IPS DF 4.7 (cell line): ENCODE results near the gene GJB1.

Source experiments
- DNase-seq: peaks from one replicate; pipeline ENCODE4 v3.0.0-alpha.2; 2013; ENCODE audit warnings: low spot score; ENCODE audit errors: extremely low read depth

GJB1 gene

DNA sequence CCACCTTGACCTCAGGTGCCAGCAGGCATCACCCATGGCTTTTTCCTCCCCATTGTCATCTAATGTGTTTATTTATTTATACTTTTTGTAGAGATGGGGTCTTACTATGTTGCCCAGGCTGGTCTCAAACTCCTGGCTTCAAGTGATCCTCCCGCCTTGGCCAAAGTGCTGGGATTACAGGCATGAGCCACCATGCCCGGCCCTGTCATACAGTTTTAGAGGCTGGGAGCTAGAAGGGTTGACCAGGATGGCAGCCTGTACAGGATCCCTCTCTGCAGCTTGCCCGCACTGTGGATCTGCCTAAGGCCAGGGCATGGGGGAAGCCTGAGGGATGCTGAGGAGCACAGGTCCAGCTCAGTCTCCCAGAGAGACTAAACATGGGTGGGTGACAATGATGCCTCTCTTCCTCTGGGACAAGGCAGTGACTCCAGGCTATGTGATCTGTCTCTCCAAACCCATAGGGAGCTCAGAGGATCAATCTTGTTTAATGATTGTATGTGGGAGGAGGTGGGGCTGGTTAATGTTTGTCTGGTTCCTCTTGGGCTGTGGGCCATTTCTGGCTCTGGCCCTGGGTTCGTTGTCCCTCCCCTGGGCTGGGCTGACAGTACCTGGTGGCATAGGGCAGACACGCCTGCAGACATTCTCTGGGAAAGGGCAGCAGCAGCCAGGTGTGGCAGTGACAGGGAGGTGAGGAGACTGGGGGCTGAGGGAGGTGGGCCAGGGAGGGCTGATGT is 8.3 kb upstream of the GJB1 start:
- no peak for DNase-seq

DNA sequence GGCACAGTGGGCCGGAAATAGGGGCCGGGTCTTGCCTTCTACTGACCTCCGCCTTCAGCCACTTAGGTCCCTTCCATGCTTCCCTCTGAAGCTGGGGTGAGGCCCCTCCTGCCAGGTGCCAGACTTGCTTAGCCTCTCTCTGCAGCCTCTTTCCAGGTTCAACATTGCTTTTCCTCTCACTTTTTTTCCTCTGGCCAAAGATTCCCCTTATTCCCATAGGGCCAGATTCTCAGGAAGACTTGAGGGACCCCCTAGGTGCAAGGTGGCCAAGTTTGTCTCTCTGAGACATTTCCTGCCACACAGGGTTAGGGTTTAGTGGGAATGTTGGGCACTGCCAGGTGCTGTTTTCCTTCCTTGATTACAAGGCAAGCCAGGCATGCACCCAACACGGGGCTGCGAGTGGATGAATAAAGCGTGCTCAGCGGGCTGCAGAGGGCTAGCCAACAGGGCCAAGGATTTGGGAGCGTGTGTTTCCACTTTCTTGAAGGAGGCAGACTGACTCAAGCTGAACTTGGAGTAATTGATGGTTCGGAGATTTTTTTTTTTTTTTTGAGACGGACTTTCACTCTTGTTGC is 7.6 kb upstream of the GJB1 start:
- DNase-seq: no peak

GRCh38 chrX:71216485-71216884 is 6.5 kb upstream of the GJB1 start:
- DNase-seq: no peak

GRCh38 chrX:71217298-71217697 is 5.7 kb upstream of the GJB1 start:
- no peak for DNase-seq

DNA sequence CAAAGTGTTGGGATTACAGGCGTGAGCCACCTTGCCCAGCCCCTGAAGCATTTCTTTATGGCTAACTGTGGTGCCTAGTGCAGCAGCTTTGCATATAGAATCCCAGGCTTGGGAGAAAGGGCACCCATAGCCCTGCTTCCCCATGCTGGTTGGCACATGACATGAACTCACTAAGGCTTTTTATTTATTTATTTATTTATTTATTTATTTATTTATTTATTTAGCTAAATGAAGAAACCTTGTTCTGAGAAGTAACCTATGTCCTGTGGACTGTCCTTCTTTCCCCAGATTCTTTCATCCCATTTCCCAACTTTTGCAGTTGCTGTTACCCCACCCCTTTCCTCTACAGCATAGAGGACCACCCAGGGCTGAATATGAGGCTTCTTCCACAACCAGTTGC is 1.9 kb upstream of the GJB1 start:
- DNase-seq: no peak

DNA sequence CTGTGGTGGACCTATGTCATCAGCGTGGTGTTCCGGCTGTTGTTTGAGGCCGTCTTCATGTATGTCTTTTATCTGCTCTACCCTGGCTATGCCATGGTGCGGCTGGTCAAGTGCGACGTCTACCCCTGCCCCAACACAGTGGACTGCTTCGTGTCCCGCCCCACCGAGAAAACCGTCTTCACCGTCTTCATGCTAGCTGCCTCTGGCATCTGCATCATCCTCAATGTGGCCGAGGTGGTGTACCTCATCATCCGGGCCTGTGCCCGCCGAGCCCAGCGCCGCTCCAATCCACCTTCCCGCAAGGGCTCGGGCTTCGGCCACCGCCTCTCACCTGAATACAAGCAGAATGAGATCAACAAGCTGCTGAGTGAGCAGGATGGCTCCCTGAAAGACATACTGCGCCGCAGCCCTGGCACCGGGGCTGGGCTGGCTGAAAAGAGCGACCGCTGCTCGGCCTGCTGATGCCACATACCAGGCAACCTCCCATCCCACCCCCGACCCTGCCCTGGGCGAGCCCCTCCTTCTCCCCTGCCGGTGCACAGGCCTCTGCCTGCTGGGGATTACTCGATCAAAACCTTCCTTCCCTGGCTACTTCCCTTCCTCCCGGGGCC is 1.2 kb downstream of the GJB1 start:
- no peak for DNase-seq

DNA sequence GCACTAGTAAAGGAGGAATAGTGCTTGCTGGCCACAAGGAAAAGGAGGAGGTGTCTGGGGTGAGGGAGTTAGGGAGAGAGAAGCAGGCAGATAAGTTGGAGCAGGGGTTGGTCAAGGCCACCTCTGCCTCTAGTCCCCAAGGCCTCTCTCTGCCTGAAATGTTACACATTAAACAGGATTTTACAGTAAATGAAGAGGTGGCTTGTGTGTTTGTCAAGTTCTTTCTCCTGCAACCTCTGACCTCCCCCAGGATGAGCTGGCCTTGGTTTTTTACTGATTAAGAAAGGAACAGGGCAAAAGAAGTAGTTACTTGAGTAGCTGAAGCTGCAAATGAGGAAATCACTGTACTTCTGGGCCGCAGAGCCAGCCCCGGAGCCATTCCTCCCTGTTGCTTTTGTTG is 2.0 kb downstream of the GJB1 start:
- DNase-seq: no peak

DNA sequence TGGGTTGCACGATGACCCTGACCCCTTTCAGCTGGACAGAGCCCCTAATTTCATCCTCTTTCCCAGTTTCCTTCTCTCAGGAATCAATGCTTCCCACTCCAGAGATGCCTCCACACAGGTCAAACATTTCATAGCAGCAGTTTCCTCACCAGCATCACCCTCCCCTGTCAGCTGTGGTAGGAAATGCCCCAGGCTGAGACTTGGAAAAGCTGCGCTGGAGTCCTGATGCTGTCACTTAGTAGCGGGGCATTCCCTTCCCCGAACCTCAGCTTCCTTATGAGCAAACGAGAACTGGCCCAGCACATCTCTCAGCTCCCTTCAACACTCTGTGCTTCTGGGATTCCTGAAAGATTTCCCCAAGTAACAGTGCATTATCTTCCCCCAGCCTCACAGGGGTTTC is 2.7 kb downstream of the GJB1 start:
- no peak for DNase-seq

DNA sequence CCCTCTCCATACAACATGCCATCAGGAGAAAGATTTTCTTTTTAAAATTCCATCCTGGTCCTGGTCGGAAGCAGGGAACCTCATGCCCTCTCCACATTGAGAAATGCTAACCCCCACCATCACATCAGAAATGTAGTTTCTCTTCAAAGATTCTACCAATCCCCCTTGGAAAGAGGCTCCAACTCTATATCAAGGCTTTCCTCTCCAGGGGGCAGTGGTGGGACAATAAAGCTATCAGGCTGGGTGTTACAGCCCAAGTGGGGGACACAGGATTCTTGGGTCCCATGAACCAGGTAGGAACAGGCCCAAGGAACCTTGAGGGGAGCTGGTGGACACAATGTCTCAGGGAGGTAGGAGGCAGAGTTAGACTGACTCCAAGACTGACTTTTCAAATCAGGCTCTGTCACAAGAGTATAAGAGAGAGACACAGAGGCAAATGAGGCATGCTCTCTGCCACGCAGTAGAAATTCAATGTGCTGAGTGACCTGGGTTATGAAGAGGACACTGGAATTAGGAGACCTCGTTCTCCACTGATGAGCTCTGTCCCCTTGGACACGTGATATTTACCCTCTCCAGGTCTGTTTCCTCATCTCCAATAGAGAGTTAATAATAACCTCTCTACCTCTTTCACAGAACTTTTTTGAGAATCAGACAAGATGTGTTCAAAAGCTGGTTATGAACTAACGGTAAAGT is 4.5 kb downstream of the GJB1 start:
- no peak for DNase-seq

- DNase-seq: no peak
These were observed 5.1 kb downstream of the GJB1 start for GRCh38 chrX:71228063-71228642.

DNA sequence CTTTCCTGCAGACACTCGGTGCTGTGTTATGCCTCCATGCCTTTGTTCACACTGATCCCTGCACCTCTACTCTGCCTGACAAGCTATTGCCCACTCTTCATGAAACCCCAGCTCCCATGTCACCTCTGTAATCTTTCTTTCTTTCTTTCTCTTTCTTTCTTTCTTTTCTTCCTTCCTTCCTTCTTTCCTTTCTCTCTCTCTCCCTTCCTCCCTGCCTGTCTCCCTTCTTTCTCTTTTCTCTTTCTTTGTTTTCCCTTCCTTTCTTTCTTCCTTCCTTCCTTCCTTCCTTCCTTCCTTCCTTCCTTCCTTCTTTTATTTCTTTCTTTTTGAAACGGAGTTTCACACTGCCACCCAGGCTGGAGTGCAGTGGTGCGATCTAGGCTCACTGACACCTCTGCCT is 12.5 kb downstream of the GJB1 start:
- DNase-seq: no peak

DNA sequence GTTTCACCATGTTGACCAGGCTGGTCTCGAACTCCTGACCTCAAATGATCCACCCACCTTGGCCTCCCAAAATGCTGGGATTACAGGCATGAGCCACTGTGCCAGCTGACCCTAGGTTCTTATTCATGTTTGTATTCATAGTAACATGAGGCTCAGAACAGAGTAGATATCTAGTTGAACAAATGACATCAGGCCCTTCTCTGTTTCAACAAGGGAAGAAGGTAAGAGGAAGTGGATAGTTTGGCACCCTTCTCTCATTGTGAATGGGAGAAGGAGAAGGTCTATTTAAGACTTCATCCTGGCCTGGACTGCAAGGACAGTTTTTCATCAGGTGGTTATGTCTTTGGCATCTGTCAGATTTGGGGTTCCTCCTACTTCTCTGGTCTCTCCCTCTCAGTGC is 13.8 kb downstream of the GJB1 start:
- DNase-seq: no peak

- no peak for DNase-seq
These were observed 16.8 kb downstream of the GJB1 start for GRCh38 chrX:71239781-71240180.

DNA sequence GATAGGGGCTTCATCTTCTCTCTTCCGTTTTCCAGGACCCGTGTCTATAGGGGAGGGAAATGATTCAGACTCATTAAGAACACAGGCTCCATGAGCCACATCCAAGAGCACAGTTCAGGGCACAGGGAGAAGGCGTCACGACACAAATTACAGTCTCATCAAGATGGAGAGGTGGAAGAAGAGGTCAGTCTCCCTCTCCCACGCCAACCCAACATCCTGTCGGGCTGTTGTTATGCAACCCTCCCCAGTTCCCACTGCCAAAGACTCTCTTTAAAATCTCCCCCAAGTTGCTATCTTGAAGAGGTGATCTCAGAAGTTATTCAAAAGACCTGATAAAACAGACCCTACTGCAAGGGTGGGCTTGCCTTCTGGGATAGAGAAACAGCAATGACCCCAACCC is 18.3 kb downstream of the GJB1 start:
- no peak for DNase-seq

GRCh38 chrX:71244359-71245128 is 21.5 kb downstream of the GJB1 start:
- DNase-seq: no peak

DNA sequence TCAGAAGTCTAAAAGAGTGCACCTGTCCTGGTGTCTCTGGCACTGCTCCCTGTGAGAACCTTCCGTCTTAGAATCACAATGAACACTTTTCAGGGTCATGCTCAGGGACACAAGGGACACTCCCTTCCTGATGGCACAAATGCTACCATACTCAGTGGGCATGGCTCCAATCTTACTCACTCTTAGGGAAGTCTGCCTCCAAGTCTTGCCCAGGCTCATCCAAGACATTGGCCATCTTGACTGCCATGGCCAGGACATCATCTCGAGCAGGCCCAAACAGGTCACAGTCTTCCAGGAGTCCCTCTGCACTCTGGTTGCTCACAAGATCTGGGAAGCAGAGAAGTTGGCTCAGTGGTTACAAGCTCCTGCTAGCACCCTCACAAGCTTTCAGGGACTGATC is 22.1 kb downstream of the GJB1 start:
- DNase-seq: no peak

DNA sequence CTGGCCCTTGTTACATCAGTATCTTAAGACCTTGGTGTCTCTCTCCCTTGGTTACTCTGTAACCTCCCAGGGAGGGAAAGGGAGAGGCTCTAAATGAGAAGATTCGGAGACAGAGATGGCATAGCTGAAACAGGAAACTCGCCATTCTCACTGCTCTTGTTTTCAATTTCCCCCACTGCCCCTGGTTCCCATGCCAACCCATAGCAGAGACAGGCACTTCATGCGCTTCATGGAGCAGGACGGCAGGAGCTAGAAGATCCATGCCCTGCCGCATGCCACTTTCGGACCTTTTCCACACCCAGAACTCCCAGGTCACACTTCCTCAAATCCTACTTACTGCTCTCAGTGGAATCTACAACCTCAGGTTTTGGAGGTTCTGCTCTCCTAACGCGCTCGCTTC is 27.8 kb downstream of the GJB1 start:
- no peak for DNase-seq

- no peak for DNase-seq
These were observed 28.5 kb downstream of the GJB1 start for GRCh38 chrX:71251466-71251973.

- DNase-seq: no peak
These were observed 29.2 kb downstream of the GJB1 start for GRCh38 chrX:71252221-71252620.

DNA sequence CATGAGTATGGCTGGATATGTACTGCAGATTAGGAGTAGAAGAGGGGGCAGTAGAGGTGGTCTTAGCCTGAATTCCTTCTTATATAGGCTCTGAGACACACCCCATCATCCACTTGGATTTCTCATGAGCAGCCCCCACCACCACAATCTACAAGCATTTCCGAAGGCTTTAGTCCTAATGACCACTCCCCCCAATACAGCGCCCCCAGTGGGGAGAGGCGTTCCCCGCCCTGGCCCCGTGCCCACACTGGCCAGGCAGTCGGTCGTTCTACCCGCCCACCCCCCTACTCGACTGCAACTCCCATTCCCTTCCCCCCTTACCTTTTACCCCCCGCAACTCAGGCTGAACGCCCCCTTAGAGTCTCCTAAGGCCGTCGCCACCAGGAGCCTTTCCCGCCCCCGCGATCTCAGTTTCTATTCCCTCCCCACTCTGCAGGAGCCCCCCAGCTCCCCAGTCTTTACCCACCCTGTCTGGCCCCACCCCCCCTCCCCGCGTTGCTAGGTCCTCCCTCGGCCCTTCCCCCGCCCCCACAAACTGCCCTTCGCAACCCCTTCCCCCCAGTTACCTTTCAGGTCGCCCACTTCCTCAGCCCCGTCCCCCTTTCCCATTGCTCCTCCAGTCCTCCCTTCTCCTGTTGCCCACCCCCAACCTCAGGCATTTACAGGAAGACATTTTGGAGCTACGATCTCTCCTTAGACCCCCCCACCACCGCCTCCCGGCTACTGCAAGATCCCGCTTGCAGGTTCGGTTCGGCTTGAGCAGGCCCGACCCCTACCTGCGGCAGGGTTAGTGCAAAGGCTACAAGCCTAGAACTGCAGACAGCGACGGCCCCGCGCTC is 30.4 kb downstream of the GJB1 start:
- no peak for DNase-seq
